ENCODE results near the gene NCAPH2.

The NCAPH2 gene

DNA sequence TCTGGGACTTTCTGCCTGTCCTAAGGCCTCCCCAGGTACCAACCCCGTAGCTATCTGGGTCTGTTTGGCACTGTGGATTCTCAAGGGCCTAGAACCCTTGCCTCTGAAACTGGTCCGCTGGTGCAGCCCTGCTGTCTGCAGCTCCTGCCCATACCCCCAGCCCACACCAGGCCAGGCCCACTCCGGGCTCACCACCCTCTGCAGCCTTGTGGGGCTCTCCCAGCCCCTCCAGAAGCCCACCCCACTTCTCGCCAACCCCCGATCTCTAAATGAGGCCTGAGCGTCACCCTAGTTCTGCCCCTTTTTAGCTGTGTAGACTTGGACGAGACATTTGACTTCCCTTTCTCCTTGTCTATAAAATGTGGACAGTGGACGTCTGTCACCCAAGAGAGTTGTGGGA, 42.4 kb downstream of the NCAPH2 start:
- no peak for DNase-seq

DNA sequence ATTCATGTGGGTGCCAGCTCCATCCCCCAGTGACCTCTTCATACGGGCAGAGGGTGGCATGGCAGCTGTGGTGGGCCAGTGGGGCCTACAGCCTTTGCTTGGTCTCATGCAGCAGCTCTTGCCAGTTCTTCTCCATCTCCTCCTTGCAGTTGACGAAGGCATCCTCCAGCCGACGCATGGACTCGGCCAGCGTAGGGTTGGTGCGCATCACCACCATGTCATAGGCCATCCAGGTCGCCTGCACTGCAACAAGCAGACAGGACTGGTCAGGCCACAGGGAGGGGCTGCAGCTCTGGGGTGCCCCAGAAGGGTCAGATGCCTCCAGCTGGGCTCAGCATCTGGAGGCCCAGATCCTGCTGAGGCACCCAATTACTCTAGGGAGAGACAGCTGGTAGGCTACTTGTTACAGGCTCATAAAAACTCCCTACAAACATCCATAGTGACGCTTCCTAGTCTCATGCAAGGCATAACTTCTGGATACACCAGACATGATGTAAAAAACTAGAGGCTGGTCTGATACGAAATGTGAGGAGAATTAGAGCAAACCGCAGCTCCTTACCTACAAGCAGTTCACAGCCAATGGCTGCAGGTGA, 43.2 kb downstream of the NCAPH2 start:
- no peak for DNase-seq

DNA sequence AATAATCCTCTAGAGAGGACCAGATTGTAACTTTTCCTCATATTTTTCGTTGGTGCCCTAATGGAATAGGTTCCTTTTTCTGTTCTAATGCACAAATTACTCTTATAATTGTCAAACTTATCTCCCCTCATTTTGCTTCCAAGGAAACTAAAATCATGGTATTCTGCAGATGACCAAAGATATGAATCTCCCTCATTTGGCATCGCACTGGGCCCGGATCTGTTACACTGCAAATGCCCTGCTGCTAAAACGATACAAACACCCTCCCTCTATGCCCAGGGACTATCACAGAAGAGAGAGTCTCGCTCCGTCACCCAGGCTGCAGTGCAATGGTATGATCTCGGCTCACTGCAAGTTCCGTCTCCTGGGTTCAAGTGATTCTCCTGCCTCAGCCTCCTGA, 45.3 kb downstream of the NCAPH2 start:
- no peak for DNase-seq

DNA sequence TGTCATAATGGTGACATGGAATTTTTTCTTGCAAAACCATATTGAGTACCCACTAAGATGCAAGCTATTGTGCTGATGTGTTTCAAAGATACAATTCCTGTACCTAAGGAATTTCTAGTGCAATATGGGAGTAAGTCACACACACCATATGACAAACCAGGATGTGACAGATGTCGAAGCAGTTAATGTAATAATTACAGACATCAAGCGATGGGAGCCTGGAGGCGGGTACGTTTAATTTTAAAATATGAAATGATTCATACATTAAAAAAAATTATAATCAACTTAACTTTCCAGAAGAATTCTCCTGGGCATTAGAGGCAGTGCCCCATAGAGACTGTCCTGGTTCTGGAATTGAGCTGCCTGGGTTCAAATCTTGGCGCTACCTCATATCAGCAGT, 48.7 kb downstream of the NCAPH2 start:
- DNase-seq: no peak

DNA sequence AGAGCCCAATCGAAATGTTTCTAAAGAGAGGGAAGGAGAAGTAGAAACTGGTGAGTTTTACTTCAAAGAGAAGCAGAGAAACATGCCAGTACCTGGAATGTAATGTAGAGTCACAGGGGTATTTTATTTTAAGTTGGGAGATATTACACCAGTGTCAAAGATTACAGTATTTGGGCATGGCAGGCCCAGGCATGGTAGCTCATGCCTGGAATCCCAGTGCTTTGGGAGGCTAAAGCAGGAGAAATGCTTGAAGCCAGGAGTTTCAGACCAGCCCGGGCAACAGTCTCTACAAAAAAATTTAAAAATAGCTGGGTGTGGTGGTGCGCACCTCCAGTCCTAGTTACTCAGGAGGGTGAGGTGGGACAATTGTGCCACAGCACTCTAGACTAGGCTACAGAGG, 52.0 kb downstream of the NCAPH2 start:
- no peak for DNase-seq

DNA sequence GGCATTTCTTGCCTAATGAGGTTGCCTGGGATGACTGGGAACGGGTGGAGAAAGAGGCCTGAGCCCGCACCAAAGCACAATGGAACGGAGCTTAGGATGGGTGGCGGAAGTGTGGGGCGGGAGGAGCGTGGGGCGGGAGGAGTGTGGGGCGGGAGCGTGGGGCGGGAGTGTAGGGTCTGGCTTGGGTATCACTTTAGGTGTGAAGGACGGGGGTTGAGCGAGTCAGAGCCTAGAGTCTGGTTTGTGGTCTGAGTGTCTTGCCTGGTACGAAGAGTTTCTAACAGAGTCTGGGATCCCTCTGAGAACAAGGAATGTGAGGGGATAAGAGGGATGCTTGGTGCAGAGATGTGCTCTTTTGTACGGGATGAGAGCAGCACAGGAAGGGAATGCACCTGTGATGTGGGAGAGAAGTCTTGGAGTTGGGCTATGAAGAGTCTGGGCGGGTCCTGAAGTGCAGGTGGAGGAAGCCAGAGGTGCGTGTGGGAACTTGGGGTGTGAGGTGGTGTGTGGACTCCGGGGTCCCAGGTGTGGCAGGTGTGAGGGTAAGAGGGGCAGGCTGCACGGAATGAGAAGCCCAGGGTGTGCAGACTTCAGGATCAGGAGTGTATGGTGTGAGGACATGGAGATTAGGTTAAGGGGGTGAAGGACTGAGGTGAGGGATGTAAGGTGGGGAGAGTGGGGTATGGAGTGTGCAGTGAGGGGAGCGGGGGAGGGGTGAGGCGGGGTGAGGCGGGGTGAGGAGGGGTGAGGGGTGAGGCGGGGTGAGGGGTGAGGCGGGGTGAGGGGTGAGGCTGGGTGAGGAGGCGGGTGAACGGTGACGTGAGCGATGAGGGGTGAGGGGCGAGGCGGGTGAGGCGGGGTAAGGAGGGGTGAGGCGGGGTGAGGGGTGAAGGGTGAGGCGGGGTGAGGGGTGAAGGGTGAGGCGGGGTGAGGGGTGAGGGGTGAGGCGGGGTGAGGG, 53.7 kb downstream of the NCAPH2 start:
- no peak for DNase-seq

DNA sequence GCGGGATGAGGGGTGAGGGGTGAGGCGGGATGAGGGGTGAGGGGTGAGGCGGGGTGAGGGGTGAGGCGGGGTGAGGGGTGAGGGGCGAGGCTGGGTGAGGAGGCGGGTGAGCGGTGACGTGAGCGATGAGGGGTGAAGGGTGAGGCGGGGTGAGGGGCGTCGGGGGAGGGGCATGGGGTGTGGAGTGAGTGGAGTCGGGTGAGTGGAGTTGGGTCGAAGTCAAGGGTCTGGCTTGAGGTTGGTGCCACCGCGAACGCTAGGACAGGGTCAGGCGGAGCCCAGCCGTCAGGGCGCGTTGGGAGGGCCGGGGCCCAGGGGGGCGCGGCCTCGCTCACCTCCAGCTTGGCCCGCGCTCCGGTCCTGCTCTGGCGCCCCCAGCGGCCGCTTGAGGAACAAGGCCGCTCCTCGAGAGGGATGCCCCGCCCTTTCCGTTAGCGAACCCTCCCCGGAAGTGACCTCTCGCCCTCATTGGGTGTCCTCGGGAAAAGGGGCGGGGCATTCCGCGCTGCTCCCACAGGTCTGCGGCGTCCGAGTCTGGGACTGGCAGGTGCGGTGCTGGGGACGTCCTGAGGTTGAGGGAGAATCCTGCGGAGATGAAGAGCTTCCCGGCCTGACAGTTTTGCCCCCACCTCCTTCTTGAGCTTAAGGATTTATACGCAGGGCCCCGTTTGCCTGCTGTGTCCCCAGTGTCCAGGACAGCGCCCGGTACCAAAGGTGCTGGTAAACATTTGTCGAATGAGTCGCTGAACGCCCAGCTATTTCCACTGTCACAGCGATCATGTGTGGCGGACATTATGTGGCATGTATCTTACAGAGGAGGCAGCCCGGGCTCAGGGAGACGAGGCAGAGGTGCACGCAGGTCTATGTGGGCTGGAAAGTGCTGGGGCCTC, 54.7 kb downstream of the NCAPH2 start, which contains the start of gene SYCE3:
Gene SYCE3, minus strand, starts transcription at position 397 of the 890 bp plus-strand sequence. CDS start 6,514 bp downstream, outside the sequence.
- DNase-seq: peak; percentile 92 to 94

DNA sequence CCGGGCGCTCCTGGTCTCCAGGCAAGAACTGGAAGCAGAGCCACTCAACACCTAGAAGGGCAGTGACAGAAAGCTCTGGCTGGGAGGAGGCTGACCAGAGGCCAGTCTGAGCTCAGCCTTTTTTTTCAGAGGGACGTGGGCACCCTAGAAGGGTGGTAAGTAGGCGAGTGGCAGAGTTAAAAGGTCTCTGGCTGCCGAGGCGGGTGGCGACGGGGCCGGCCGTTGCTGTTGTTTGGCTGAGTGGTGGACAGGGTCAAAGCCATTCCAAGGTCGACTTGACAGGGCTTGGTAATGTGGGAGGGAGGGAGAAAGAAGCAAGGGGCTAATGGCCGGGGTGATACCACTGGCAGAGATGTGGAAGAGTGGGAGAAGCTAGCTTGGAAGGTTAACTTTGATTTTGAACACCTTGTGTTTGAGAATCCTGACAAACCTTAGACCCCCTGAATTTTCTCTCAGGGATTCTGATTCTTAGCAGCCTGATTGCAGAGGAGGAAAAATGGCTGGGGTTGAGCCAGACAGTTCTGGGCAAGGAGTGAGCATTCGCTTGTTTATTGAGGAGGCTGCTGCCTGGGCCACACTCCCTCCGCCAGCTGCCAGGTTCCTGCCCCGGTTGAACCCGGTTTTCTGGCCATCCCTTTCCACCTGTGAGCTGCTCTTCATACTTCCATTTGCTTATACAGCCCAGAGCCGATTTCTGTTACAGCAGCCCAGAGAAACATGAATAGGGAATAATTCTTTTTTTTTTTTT, 55.6 kb downstream of the NCAPH2 start:
- DNase-seq: no peak

DNA sequence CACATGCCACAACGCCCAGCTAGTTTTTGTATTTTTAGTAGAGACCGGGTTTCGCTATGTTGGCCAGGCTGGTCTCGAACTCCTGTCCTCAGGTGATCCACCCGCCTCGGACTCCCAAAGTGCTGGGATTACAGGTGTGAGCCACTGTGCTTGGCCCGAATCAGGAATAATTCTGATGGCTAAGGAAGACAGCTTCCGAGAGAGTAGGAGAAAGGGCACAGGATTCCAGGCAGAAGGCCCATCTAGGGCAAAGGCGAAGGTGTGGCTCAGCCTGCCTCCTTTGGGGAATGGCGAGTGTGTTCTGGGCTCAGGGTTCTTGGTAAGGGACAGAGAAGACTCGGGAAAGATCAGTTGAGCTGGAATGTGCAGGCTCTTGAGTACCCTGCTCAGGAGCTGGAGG, 56.3 kb downstream of the NCAPH2 start:
- no peak for DNase-seq

DNA sequence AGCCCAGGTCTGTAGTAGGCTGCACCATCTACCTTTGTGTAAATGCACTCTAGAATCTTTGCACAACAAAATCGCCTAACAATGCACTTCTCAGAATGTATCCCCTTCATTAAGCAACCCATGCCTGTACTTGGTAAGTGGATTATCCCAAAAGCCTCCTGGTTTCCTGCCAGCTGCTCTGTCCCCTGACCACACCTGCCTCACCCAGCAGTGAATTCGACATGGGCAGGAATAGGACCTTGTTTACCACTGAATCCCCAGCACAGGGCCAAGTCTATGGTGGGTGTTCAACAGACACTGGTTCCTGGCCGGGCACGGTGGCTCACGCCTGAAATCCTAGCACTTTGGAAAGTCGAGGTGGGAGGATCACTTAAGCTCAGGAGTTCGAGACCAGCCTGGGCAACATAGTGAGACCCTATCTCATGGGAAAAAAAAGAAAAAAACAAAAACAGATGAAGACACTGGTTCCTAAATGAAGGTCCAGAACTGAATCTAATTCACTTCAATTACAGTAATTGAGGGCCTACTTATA, 59.8 kb downstream of the NCAPH2 start:
- no peak for DNase-seq

DNA sequence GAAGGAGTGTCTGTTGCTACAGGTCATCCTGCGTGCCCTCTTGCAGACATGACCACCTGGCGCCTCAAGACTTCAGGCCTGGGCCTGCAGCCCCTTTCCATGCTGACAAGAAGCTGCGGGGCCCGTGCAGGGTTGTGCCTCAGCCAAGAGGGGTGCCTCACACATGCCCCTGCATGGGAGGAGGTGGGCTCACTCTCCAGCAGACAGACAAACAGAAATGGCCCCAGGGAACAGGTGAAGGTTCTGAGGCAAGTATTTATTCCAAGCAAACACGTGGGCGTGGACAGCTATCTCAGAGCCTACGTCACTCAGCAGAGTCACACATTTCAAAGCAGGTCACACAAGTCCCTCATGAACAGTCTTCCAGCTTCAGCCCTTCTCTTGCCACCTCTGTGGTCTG, 60.6 kb downstream of the NCAPH2 start:
- no peak for DNase-seq

DNA sequence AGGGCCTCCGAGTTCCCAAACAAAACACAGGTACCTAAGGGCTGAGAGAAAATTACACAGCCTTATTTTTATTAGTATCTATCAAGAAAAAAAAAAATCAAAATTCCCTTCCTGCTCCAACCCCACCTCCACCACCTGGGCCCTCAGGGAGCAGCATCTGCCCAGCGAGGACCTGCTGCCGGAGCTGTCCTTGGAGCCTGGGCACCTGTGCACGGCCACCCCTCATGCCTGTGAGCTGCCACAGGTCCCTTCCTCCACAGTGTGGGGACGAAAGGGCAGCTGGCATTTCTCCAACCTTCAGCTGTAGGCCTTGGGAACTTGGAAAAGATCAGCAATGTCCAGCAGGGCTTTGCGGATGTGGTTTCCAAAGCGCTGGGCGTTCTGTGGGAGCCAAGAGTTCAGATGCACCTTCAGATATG, 61.0 kb downstream of the NCAPH2 start:
- no peak for DNase-seq

DNA sequence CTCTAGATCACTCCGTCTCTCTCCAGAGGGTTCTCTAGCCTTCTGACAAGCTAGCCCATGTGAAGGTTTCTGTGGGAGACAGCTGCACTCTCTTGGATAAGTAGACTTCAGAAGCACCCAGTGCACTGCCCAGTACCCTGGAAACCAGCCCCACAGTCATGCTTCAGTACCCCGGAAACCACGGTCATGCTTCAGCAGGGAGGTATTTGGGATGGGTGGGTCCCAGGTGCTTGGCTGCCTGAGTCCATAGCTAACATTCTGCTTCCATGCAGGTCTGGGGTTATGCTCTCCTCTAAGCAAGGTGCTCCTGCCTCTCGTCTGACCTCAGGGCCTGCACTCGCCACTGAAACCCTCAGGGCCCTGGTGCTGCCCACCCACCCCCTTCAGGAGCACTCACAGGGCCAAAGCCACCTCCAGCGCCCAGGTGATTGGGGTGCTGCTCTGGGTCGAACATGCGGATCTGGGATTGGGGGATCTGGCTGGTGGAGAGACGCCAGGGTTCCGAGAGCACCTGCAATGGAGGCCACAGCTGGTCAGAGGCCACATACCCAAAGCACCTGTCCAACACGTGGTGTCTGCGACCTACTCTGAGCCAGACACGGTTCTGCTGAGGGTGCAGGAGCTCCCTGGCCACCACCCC, 62.0 kb downstream of the NCAPH2 start:
- DNase-seq: no peak

DNA sequence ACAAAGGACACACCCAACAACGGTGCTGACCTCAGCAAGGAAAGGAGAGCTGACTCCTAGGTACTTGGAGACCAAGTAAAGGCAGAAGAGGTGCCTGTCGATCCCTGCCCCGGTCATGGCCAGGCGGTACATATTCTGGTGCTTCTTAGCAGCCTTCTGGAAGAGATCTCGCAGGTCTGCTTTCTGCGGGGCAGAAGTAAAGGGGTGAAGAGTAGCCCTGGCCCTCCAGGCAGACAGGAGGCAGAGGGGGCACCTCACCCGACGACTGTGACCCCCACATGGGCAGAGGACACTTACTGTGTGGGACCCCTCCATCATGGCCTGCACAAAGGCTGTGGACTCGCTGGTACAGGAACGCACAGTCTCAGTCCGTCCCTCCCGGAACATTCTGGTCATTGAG, 62.8 kb downstream of the NCAPH2 start:
- DNase-seq: no peak

DNA sequence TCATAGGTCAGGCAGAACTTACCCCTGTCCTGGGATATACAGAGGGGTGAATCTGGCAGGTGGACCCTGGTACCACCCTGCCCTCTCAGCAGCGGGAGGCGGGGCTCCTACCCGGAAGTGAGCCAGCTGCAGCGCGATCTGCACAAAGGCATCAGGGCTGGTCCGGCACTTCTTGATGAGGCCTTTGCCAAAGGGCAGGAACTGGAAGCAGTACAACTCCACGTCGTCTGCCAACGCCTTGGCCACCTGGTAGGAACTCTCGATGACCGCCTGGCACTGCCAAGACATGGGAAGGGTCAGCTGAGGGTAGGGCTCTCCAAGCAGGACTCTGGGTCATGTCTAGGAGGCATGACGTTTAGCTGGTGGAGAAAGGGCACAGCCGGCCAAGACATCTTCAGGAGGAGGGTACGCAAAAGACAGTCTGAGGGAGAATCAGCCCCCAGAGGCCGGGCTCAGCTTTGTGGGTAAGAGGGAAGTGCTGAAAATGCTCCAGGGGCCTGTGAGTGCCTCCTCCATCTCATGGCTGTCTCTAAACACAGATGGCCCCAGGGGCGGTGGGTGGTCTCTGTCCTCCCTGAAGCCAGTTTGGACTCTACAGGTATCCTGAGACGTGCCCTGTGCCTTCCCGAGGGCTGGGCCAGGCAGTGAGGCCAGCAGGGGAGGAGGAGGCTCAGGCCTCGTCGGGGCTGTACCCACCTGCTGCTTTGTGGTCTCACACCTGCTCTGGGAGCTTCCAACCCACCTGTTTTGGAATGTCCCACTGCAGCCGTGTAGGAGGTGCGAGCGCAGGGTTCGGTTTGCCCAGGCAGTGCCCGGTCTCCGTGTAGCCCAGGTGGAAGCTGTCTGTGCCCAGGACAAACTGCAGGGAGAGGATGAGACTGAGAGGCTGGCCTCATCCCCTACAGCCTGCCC, 63.5 kb downstream of the NCAPH2 start:
- no peak for DNase-seq

DNA sequence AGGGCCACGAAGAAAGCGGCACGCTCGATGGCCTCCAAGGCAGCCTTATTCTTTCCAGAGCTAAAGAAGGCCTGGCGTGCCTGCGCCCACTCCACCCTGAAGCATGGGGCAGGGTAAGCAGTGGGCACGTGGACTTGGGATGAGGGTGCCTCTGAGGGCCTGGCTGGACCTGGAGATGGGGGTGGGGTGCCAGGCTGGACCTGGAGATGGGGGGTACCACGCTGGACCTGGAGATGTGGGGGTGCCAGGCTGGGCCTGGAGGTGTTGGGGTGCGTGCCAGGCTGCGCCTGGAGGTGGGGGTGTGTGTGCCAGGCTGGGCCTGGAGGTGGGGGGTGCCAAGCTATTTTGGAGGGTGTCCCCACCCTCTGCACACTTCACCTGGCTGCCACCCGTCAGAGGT, 64.9 kb downstream of the NCAPH2 start:
- no peak for DNase-seq

DNA sequence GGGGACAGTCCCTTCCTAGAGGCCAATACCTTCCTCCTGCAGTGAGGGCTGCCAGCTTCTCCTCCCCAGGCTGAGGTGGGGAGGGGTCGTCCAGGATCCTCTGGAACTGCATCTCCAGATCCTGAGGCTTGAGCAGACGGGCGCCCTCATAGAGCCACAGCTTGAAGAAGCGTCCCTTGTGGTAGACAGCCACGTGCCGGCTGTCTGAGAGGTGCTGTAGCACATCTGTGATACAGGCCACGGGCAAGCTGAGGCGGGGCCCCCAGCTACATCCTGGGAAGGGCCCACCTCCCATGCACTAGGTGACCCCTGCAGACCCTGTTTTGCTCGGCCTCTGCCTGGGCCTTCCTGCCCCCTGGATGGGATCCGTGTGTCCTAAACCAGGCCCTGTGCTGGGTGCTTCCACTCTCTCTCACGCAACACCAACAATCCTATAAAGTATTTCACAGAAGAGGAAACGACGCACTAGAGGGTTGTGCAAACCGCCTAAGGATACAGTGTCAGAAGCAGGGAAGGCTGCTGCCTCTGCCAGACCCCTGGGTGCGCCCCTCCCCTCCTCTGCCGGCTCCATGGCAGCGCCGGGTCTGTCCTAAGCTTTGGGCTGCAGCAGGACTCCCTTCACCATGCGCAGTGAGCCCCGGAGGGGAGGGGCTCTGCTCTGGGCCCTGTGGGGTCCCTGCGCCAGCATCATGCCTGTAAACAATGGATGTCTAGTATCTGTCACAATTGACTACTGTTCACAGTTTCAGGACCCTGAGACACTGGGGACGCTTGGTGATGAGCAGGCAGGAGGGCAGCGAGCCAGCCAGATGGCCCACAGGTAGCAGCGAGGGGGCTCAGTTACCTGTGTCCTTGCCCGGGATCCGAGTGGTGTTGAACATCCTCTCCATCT, 65.7 kb downstream of the NCAPH2 start:
- DNase-seq: no peak

DNA sequence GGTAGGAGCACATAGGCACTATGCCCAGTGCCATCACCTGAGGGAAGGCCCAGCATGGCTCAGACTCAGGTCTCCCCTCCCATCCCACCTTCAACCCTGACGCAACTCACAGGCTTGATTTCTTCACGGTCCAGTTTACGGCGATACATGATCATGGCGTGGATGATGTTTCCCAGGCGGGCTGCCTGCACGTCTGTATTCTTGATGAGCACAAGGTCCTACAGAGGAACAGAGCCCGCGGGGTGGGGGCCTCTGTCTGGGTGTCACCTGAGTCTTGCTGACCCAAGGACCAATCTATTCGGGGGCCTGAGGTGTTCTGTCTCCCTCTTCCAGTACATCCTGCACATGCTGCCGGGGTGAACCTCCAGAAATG, 66.3 kb downstream of the NCAPH2 start:
- DNase-seq: no peak
